G401 (cell line): ENCODE measurements around the gene BAIAP2. TPM values are rescaled to one million over a fixed set of nuclear protein-coding genes. Genes with fewer than 3 reads are reported as not detected.

ENCODE experiments used
- DNase-seq: peaks from one replicate; pipeline ENCODE4 v3.0.0-alpha.2; 2015; ENCODE audit warnings: low spot score
- in situ Hi-C: cut with HindIII; loops from 2 replicates; pipeline ENCODE4 v1.10.0; 2016; ENCODE audit warnings: low sequenced_read_pairs, mixed read lengths
- total RNA-seq: library from RNA; depleted of rRNA; stranded (reverse); fragments of >200 nt; shearing (Covaris generic); gene quantifications from 2 replicates; pipeline ENCODE4 v1.2.3, GENCODE V29; 2014

Gene BAIAP2
- total RNA-seq, 1 experiment from 2014 or later, result 21.1 TPM

GRCh38 chr17:81034168-81034777 lies 678 bp upstream of the BAIAP2 start:
- in situ Hi-C loops, result no loop called here

GRCh38 chr17:81035521-81036196 lies 708 bp downstream of the BAIAP2 start:
- DNase-seq, result no peak
- in situ Hi-C loops, result no loop called here

More at GRCh38 chr17:81034168-81034777, 678 bp upstream of the BAIAP2 start:
- no peak for DNase-seq

GRCh38 chr17:81036197-81036941 lies 1.4 kb downstream of the BAIAP2 start:
- in situ Hi-C loops, result no loop called here
- DNase-seq, result peak; percentile 72

GRCh38 chr17:81037026-81037797 lies 2.3 kb downstream of the BAIAP2 start:
- DNase-seq, result peak; percentile 74
- in situ Hi-C loops, result no loop called here

- no peak for DNase-seq
- in situ Hi-C loops, result no loop called here
Observed at GRCh38 chr17:81037798-81038733, 3.1 kb downstream of the BAIAP2 start.

- in situ Hi-C loops, result no loop called here
- DNase-seq, result no peak
Observed at GRCh38 chr17:81039096-81039495, 4.1 kb downstream of the BAIAP2 start.

- in situ Hi-C loops, result no loop called here
Observed at GRCh38 chr17:81039854-81040758, 5.2 kb downstream of the BAIAP2 start.

GRCh38 chr17:81040791-81041337 lies 5.9 kb downstream of the BAIAP2 start:
- no peak for DNase-seq
- in situ Hi-C loops, result no loop called here

More at GRCh38 chr17:81039854-81040758, 5.2 kb downstream of the BAIAP2 start:
- DNase-seq, result no peak

GRCh38 chr17:81042606-81043005 lies 7.7 kb downstream of the BAIAP2 start:
- DNase-seq, result no peak
- in situ Hi-C loops, result no loop called here

- in situ Hi-C loops, result no loop called here
- no peak for DNase-seq
Observed at GRCh38 chr17:81043319-81043724, 8.4 kb downstream of the BAIAP2 start.

GRCh38 chr17:81043725-81044427 lies 8.9 kb downstream of the BAIAP2 start:
- DNase-seq, result no peak
- in situ Hi-C loops, result no loop called here

- no peak for DNase-seq
- in situ Hi-C loops, result no loop called here
Observed at GRCh38 chr17:81044428-81044763, 9.4 kb downstream of the BAIAP2 start.

GRCh38 chr17:81044764-81045589 lies 10.0 kb downstream of the BAIAP2 start:
- in situ Hi-C loops, result no loop called here
- peak; percentile 84 for DNase-seq

- DNase-seq, result no peak
- in situ Hi-C loops, result no loop called here
Observed at GRCh38 chr17:81045590-81046095, 10.7 kb downstream of the BAIAP2 start.

- no peak for DNase-seq
- in situ Hi-C loops, result no loop called here
Observed at GRCh38 chr17:81046132-81046769, 11.3 kb downstream of the BAIAP2 start.
